HepG2 (cell line): ENCODE results near the gene WWP2. TPM values are rescaled to one million over a fixed set of nuclear protein-coding genes. Genes with fewer than 3 reads are reported as not detected.

ENCODE experiments used
- ATAC-seq: fragments of 200-7000 bp; cut with Tn5 transposase; 3 replicates; pipeline ENCODE4 v1.9.1; 2020; ENCODE audit warnings: mild to moderate bottlenecking, moderate library complexity
- BruUV-seq: library from RNA; stranded (reverse); fragments of 400-500 nt; replicated peaks from 2 replicates; lab custom pipeline; 2021; lab: Mats Ljungman, UMichigan
- CTCF ChIA-PET: fragments of 300-600 bp; formaldehyde crosslinking; extraction: SDS; loops from one replicate; lab custom pipeline; 2021; ENCODE audit warnings: low total read pairs, inconsistent platforms, low intra/inter-chr PET ratio; lab: Yijun Ruan, JAX
- POLR2A ChIA-PET: fragments of 350-600 bp; sonication (Branson Sonifier 250); formaldehyde crosslinking; loops from one replicate; lab custom pipeline; 2020; ENCODE audit warnings: antibody characterized with exemption, inconsistent platforms; lab: Yijun Ruan, JAX
- DNase-seq: peaks from one replicate; pipeline ENCODE4 v3.0.0-alpha.2; 2015; ENCODE audit warnings: low spot score
- FAIRE-seq: peaks from 3 replicates; lab custom pipeline; 2011; peaks lifted over from hg19 to GRCh38; lab: Jason Lieb, UNC
- H2AFZ ChIP-seq: one replicate; pipeline ENCODE4 v1.6.1; 2011; ENCODE audit warnings: low read length, inconsistent platforms
- H3K27ac ChIP-seq: fragments of 300-600 bp; 3 replicates; pipeline ENCODE4 v1.8.0; 2011; ENCODE audit warnings: mixed run types, mild to moderate bottlenecking, mixed read lengths, low read length, inconsistent platforms; ENCODE audit not compliant: insufficient read depth; ENCODE audit errors: extremely low read length
- H3K27me3 ChIP-seq, 2 experiments: fragments of 200-600 bp in 1 of 2; 2 replicates in 1 of 2; 3 replicates in 1 of 2; pipeline versions ENCODE4 v1.6.0 to v1.8.0; 2011; ENCODE audit warnings: low read length in 2 of 2, mild to moderate bottlenecking in 2 of 2, moderate library complexity in 2 of 2, inconsistent platforms in 1 of 2; ENCODE audit not compliant: insufficient read depth in 2 of 2, control insufficient read depth in 1 of 2
- H3K36me3 ChIP-seq, 2 experiments: fragments of 200-600 bp in 1 of 2; replicated peaks in 1 of 2; 2 replicates in 1 of 2; 3 replicates in 1 of 2; pipeline versions ENCODE4 v1.5.1 to v1.8.0; 2011; ENCODE audit warnings: low read length in 2 of 2, inconsistent platforms in 1 of 2; ENCODE audit not compliant: insufficient read depth in 2 of 2, control insufficient read depth in 1 of 2
- H3K4me1 ChIP-seq: 2 replicates; pipeline ENCODE4 v1.5.1; 2012; ENCODE audit warnings: low read length, inconsistent platforms; ENCODE audit not compliant: insufficient read depth
- H3K4me2 ChIP-seq: 2 replicates; pipeline ENCODE4 v1.6.0; 2011; ENCODE audit warnings: low read depth, low read length, inconsistent platforms
- H3K4me3 ChIP-seq, 3 experiments: fragments of 200-600 bp in 1 of 3; sonication (generic), shearing (Covaris generic) in 1 of 3; replicated peaks in 1 of 3; 2 replicates each; pipeline ENCODE4 v1.5.1; 2011 to 2016; ENCODE audit warnings: low read length in 3 of 3, inconsistent platforms in 2 of 3, low read depth in 2 of 3, mild to moderate bottlenecking in 2 of 3, control low read depth in 1 of 3, mixed read lengths in 1 of 3; ENCODE audit not compliant: insufficient read depth in 1 of 3
- H3K79me2 ChIP-seq: one replicate; pipeline ENCODE4 v1.6.1; 2011; ENCODE audit warnings: low read length, inconsistent platforms; ENCODE audit not compliant: insufficient read depth
- H3K9ac ChIP-seq: 2 replicates; pipeline ENCODE4 v1.6.0; 2011; ENCODE audit warnings: mild to moderate bottlenecking, low read depth, low read length, inconsistent platforms; ENCODE audit not compliant: insufficient read depth
- H3K9me3 ChIP-seq: 2 replicates; pipeline ENCODE4 v1.5.1; 2012; ENCODE audit warnings: mild to moderate bottlenecking, low read length
- H4K20me1 ChIP-seq: 2 replicates; pipeline ENCODE4 v1.6.0; 2011; ENCODE audit warnings: inconsistent platforms, mild to moderate bottlenecking, low read length, moderate library complexity; ENCODE audit not compliant: insufficient read depth
- CENPBD1 ChIP-seq: sonication (generic); formaldehyde crosslinking; IDR thresholded peaks from 2 replicates; pipeline ENCODE4 v1.8.0; 2022; ENCODE audit warnings: missing genetic modification reagents, low read depth, mild to moderate bottlenecking, borderline replicate concordance
- CREB3 ChIP-seq: sonication (generic); formaldehyde crosslinking; IDR thresholded peaks from 2 replicates; pipeline ENCODE4 v1.5.0; 2020; ENCODE audit warnings: missing genetic modification reagents
- DMAP1 ChIP-seq: IDR thresholded peaks from 2 replicates; pipeline ENCODE4 v1.6.1; 2016
- DZIP1 ChIP-seq: sonication (generic); formaldehyde crosslinking; IDR thresholded peaks from 2 replicates; pipeline ENCODE4 v1.5.0; 2020; ENCODE audit warnings: mild to moderate bottlenecking, missing genetic modification reagents
- GPN1 ChIP-seq: sonication (generic); formaldehyde crosslinking; IDR thresholded peaks from 2 replicates; pipeline ENCODE4 v1.5.1; 2020; ENCODE audit warnings: missing genetic modification reagents, borderline replicate concordance
- KDM5B ChIP-seq: sonication (generic); formaldehyde crosslinking; IDR thresholded peaks from 2 replicates; pipeline ENCODE4 v1.4.0; 2020; ENCODE audit warnings: missing genetic modification reagents, mild to moderate bottlenecking, borderline replicate concordance
- MYNN ChIP-seq: sonication (generic); formaldehyde crosslinking; IDR thresholded peaks from 2 replicates; pipeline ENCODE4 v1.4.0; 2020; ENCODE audit warnings: mild to moderate bottlenecking, low read depth, missing genetic modification reagents
- PLSCR1 ChIP-seq: sonication (generic); formaldehyde crosslinking; IDR thresholded peaks from 2 replicates; pipeline ENCODE4 v1.5.0; 2020; ENCODE audit warnings: missing genetic modification reagents, mild to moderate bottlenecking, borderline replicate concordance
- TERF1 ChIP-seq: sonication (generic); formaldehyde crosslinking; IDR thresholded peaks from 2 replicates; pipeline ENCODE4 v1.8.0; 2022; ENCODE audit warnings: mild to moderate bottlenecking, missing genetic modification reagents, moderate library complexity
- ZNF121 ChIP-seq: sonication (generic); formaldehyde crosslinking; IDR thresholded peaks from 2 replicates; pipeline ENCODE4 v1.5.0; 2020; ENCODE audit warnings: mild to moderate bottlenecking, missing genetic modification reagents
- ZNF670 ChIP-seq: sonication (generic); formaldehyde crosslinking; IDR thresholded peaks from 2 replicates; pipeline ENCODE4 v1.8.0; 2022; ENCODE audit warnings: mild to moderate bottlenecking, missing genetic modification reagents, borderline replicate concordance
- WGBS: methylation state at CpG from one replicate; pipeline ENCODE4 v1.1.6; 2017; ENCODE audit warnings: low lambda C conversion rate; 5-methylcytosine and 5-hydroxymethylcytosine counted together
- in situ Hi-C: cut with HindIII; loops from 2 replicates; pipeline ENCODE4 v1.10.0; 2017; ENCODE audit warnings: low pct_unique_long_range_greater_than_20kb; ENCODE audit not compliant: extremely low pct_ligation_motif_present
- intact Hi-C: fragments of 100-400 bp; cut with micrococcal nuclease; formaldehyde crosslinking; loops from one replicate; pipeline ENCODE4 v1.10.0; 2022; ENCODE audit not compliant: unreplicated experiment
- polyA plus RNA-seq, 8 experiments: library from polyadenylated mRNA; depleted of rRNA in 3 of 8; stranded (reverse) in 7 of 8; unstranded in 1 of 8; fragments of >200 nt; fragmentation: Illumina TruSeq in 4 of 8; extraction: Trizol in 4 of 8; gene quantifications; 2 replicates each; pipeline versions ENCODE4 v1.2.1 to v1.2.3, GENCODE V29; 2011 to 2016; ENCODE audit warnings: low read depth in 4 of 8, missing spikeins in 1 of 8, mixed read lengths in 1 of 8; ENCODE audit not compliant: insufficient read depth in 1 of 8
- total RNA-seq, 5 experiments: library from RNA; depleted of rRNA; stranded (reverse); fragments of >200 nt; fragmentation: Illumina TruSeq; extraction: Trizol; gene quantifications; 2 replicates each; pipeline ENCODE4 v1.2.3, GENCODE V29; 2016; ENCODE audit warnings: low read depth in 1 of 5

Gene WWP2
- total and polyA plus RNA-seq, 2 of the 13 experiments (the other 11 are each of a cell fraction or from before 2014, with no cell fraction given), result 11.4 to 28.2 TPM

GRCh38 chr16:69930117-69930776, 168.1 kb downstream of the WWP2 start (continued):
- TF ChIP-seq GPN1 (CRISPR knock-in tag), result no peak

- no peak overlapping the region for H3K27ac ChIP-seq
- H3K4me1 ChIP-seq, result peaks cover 24% of the 10 kb centered on the region
- ATAC-seq (no peak), FAIRE-seq (no peak), DNase-seq (no peak)
- no peaks in the 10 kb centered on the region for H3K27me3 ChIP-seq
- 97% methylated on average over 13 of the region's 13 CpGs for WGBS
- no peaks in the 10 kb centered on the region for H3K79me2 ChIP-seq
- intact Hi-C loops (loop anchor here (5.0 kb wide), 1 partner anchor 69 kb away; no protein-coding TSS in a partner anchor), in situ Hi-C loops (no loop called here)
- CTCF ChIA-PET, result interaction anchor here (4.5 kb wide), 1 partner anchor 135 kb away, joined by 64 read pairs; no protein-coding TSS in a partner anchor
- no peaks in the 10 kb centered on the region for H3K9me3 ChIP-seq
- H2AFZ ChIP-seq, result no peak overlapping the region
- H4K20me1 ChIP-seq, result no peaks in the 10 kb centered on the region
- H3K4me2 ChIP-seq, result no peak overlapping the region
- BruUV-seq, result no TSS peak
- no peak overlapping the region for H3K9ac ChIP-seq
- POLR2A ChIA-PET, result no interaction called here
- H3K36me3 ChIP-seq, result peaks cover 45 to 60% of the 10 kb centered on the region in 2 experiments
- no peak overlapping the region for H3K4me3 ChIP-seq
- TF ChIP-seq ZNF121 (CRISPR knock-in tag) (no peak), DZIP1 (CRISPR knock-in tag) (no peak), KDM5B (CRISPR knock-in tag) (no peak), ZNF670 (CRISPR knock-in tag) (no peak), TERF1 (CRISPR knock-in tag) (no peak), CREB3 (no peak), DMAP1 (CRISPR knock-in tag) (no peak), MYNN (CRISPR knock-in tag) (no peak), CENPBD1 (no peak), PLSCR1 (no peak)
These were observed 169.5 kb downstream of the WWP2 start for GRCh38 chr16:69931631-69932030.
